Tongue (tissue), 2 donors: ENCODE results near the gene PHEX. TPM values are rescaled to one million over a fixed set of nuclear protein-coding genes. Genes with fewer than 3 reads are reported as not detected.

Experiments used
- DNase-seq: peaks from one replicate; pipeline ENCODE4 v3.0.0-alpha.2; 2015
- total RNA-seq: library from RNA; depleted of rRNA; stranded (reverse); fragments of >200 nt; gene quantifications from one replicate; pipeline ENCODE4 v1.2.3, GENCODE V29; 2014

Gene PHEX
- total RNA-seq, 1 donor from 2014 or later: 0.31 TPM

- no peak for DNase-seq
Observed at GRCh38 chrX:22105971-22106370, 73.8 kb downstream of the PHEX start.

DNA sequence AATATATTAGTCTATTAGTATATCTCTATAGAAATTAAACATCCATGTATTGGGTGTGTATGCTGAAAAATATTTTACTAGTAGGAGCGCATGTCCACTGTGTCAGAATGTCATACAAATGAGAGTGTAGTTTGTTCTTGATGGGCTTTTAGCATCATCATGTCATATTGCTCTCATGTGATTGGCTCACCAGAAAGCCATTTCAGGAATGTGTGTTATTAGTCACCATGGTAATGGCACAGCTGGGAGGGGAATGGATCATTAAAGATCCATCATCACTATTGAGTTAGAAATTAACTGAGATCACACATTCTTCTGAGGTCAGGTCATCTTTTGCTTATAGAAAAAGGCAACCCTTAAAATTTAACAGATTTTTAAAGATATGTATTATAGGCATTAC, 77.3 kb downstream of the PHEX start:
- DNase-seq: no peak

DNA sequence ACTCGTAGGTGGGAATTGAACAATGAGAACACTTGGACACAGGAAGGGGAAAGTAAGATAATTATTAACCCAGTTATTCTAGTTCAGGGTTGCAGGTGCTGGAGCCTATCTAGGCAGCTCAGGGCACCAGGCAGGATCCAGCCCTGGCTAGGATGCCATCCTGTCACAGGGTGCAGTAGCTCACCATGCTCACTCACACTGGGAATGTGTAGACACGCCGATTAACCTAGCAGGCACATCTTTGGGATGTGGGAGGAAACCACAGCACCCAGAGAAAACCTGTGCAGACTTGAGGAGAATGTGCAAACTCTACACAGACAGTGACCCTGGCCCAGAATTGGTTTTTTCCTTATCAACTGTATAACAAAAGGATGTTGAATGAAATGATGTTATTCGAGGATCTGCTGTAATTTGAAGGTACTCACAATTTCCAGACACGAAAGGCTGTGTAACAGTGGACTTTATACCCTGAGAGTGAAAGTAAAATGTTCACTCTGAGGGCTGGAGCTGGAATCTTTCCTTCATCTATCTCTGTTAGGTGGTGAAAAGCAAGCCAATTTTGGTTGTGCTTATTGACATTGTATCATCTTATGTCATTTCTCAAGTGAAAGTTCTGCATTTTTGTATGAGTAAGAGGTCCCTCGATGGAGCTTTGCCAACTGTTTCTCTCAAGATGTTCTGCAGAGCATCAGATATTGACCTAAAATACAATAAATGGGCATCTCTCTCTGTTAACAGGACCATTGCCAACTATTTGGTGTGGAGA, 78.8 kb downstream of the PHEX start:
- no peak for DNase-seq

DNA sequence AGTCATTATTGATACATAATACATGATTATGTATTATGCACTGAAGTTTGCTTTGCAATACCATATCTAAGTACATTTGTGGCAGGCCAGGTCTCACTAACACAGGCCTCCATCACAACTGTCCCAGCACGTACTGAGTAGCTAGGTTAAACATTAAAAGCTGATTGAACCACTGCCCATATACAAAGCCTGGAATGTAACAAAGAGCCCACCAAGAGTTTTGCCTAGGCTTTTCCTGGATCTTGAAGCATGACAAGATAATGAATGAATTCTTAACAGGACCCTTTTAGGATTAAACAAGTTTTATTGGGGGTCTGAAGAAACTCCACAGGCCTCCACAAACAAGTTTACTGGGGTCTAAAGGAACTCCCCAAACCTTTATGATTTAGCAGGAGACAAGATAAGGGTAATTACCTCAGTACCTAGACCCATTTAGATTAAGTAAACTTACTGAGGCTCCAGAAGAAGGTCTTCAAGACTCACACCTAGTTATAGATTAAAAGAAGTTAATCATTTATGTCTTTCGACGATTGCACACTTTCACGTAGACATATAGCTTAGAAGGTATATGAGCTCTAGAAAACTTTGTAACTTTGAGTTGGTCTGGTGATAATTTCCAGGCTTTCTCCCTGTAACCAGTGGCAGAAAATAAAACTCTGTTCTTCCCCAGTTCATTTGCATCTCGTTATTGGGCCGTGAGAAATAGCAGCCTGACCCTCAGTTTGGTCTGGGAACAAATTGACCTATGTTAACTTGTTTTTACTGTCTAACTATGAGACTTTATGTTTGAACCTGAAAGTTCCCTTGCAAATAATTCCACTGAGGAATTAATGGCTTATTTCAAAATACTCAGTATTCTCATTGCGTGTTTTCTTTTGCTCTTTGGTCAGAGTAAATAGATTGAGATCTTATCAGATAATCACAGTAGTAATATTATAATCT, 84.8 kb downstream of the PHEX start:
- DNase-seq: no peak

DNA sequence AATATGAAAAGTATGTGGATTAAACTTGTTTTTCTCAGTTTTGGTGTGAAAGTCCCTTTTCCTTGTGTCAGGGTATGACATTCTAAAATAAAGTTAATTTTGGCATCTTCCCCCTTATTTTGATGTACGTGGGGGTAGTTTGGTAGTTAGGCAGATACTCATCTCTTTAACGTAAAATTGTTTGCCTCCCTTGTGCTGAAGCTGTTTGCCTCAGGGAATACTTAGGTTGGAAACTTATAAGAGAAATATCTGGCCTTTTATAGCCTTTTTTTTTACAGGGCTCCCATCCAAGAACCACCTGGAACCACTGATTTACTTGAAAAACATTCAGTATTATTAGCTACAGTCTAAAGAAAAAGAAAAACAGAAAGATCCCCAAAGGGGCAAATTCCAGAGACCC, 85.5 kb downstream of the PHEX start:
- DNase-seq: no peak

DNA sequence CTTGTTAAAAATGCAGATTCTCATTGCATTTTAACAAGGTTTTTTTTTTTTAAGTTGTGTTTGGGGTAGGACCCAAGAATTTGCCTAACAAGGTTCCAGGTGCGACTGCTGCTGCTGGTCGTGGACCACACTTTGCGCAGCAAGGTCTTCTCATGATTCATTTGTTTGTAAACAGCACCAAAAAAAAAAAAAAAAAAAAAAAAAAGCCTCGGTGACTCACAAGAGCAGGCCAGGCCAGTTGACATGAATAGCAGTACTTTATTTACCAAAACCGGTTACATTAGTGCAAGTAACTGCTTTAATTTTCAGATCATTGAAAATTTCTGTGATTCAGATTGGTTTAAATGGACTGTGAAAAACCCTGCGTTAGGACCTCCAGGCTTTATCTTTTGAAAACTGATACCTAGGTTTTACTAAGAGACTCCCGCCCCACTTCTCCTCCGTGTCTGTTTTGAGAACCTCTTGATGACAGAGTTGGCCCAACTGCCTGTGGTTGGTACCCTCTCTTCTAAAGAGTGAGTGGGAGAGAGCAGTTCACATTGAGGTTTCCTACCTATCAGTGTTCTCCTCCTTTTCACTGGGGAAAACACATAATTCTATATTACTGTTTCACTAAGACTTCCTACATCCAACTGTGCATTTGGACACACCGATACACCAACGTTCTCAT, 86.2 kb downstream of the PHEX start:
- no peak for DNase-seq

- DNase-seq: no peak
Observed at GRCh38 chrX:22121161-22121560, 89.0 kb downstream of the PHEX start.

GRCh38 chrX:22122510-22122909, 90.4 kb downstream of the PHEX start:
- peak; percentile 47 for DNase-seq

GRCh38 chrX:22124098-22124497, 92.0 kb downstream of the PHEX start:
- no peak for DNase-seq

GRCh38 chrX:22125481-22125880, 93.4 kb downstream of the PHEX start:
- no peak for DNase-seq

DNA sequence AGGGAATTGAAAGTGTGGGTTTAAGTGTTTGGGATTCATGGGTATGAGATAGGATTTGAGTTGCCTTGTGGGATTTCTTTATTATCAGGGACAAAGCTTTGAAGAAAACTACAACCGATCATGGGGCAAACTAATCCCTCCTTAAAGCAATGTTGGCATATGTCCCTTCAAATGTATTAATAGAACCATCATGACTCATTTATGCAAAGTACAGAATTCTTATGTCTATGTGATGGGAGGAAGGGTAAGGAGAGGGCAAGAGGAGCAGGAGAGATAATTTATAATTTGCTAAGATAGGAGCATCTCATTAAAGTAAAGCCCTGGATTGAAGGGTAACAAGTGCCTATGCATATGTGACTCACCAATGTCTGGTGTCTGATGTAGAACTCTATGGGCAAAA, 94.2 kb downstream of the PHEX start:
- no peak for DNase-seq

DNA sequence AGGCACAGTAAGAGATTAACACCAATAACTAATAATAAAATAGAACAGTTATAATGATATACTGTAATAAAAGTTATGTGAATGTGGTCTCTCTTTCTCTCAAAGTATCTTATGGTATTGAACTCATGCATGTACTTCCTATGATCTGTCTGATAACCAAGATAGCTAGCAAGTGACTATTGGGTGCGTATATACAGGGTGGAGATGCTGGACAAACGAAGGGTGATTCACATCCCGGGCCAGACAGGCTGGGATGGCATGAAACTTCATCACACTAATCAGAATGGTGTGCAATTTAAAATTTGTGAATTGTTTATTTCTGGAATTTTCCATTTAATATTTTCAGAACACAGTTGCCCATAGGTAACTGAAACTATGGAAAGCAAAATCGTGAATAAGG, 96.8 kb downstream of the PHEX start:
- DNase-seq: no peak

DNA sequence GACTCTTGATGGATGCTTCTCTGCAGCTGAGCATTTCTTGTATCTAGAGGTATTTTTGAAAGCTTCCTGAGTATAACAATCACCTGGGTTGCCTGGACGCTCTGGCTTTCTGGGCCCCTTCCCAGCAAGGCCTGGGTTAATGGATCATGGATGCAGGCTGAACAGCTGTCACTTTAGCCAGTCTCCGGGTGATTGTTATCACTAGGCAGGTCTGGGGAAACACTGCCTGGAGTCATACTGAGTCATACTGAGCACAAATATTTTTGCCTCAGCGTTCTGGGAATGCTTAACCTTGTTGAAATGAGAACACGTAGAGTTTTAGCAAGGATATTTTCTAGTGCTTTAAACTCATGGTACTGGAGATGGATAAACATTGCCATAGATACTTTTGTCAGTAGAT, 102.6 kb downstream of the PHEX start:
- DNase-seq: peak; percentile 21

- peak; percentile 36 for DNase-seq
Observed at GRCh38 chrX:22135171-22135711, 103.1 kb downstream of the PHEX start.

DNA sequence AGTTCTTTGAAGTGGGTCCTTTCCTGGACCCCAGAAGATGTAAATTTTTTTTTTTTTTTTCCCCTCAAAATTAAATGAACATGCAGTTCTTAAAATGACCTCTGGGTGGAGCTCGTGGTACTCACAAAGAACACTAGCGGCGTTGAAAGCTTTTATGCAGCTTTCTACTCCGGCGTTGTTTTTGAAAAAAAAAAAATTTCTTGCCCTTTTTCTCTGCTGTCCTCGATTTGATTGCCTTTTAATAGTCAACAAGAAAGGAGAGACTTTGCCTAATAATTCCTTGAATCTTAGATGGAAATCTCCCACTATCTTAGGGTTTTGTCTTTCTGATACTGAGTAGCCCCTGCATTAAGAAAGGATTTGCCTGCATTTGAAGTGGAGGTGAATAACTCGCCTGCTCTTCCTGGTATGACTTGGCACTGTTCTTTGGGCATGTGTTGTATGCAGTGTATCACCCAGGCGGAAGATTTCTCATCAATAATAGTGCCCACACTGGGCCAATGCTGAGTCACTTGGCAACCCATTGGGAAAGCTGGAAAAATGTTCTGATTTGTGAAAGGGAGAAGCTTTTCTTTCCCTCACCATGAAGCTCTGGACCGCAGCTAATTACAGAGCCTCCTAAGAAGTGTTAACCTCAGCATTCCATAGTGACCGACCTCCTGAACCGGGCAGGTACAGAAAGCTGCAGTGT, 104.0 kb downstream of the PHEX start:
- DNase-seq: peak; percentile 77

- DNase-seq: no peak
Observed at GRCh38 chrX:22136711-22137110, 104.6 kb downstream of the PHEX start.

DNA sequence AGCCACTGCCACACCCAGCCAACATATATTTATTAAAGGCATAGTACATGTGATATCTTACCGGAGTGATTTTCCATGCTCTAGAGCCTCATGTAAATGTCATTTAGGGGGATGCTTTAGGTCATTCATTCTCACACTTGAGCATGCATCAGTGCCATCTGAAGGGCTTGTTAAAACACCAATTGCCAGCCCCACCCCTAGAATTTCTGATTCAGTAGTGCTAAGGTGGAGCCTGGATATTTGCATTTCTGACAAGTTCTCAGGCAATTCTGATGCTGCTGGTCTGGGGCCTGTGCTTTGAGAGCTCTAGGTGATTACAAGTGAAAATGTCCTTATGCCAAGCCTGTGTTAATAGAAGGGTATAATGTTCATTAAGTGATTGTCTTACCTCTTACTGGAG, 107.7 kb downstream of the PHEX start:
- DNase-seq: no peak

GRCh38 chrX:22141047-22141730, 109.1 kb downstream of the PHEX start:
- no peak for DNase-seq

- DNase-seq: no peak
Observed at GRCh38 chrX:22147214-22147613, 115.1 kb downstream of the PHEX start.

DNA sequence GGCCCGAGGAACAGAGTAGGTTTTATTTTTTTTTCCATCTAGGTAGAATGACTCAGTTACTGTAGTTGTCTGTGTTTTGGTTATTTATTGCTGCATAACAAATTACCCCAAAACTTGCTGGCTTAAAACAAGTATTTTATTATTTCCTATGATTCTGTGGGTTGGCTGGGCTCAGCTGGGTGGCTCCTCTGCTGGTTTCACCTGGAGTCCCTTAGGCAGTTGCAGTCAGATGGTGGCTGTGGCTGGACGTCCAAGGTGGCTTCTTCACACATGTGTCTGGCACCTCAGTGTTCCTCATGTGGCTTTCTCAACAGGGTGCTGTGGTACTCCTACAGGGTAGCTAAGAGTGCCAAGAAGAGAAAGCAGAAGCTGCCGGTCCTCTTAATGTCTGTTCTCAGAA, 115.8 kb downstream of the PHEX start:
- no peak for DNase-seq

DNA sequence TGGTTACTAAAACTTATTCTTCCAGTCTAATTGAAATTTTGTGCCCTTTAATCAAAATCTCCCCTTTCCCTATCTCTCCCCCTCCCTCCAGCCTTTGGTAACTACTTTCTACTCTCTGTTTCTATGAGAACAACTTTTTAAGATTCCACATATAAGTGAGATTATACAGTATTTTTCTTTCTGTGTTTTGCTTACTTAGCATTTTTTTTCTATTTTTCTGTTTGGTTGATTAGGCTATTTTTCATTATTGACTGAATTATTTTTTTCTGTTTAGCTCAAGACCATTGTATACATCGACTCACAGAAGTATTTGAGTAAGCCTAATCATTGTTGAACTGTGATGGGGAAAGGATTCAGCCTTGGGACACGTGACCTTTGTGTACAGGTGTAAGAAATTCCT, 116.4 kb downstream of the PHEX start:
- no peak for DNase-seq
